Activated naive CD4-positive, alpha-beta T cell treated with anti-CD3 and anti-CD28 coated beads, Interleukin-2, amount 50 U/mL, for 24 hours (primary cell): ENCODE data around the gene TIMP4.

Experiments used
- H3K27ac Mint-ChIP-seq: one replicate; pipeline ENCODE4 v1.8.0; 2021; ENCODE audit warnings: mild to moderate bottlenecking, mixed read lengths
- H3K27me3 Mint-ChIP-seq: one replicate; pipeline ENCODE4 v1.8.0; 2021; ENCODE audit warnings: mixed read lengths
- H3K36me3 Mint-ChIP-seq: one replicate; pipeline ENCODE4 v1.8.0; 2021; ENCODE audit warnings: mixed read lengths
- H3K4me1 Mint-ChIP-seq: one replicate; pipeline ENCODE4 v1.8.0; 2021; ENCODE audit warnings: mixed read lengths
- H3K4me3 Mint-ChIP-seq: one replicate; pipeline ENCODE4 v1.8.0; 2021; ENCODE audit warnings: mild to moderate bottlenecking, mixed read lengths
- H3K9me3 Mint-ChIP-seq: one replicate; pipeline ENCODE4 v1.8.0; 2021; ENCODE audit warnings: mixed read lengths

The TIMP4 gene

DNA sequence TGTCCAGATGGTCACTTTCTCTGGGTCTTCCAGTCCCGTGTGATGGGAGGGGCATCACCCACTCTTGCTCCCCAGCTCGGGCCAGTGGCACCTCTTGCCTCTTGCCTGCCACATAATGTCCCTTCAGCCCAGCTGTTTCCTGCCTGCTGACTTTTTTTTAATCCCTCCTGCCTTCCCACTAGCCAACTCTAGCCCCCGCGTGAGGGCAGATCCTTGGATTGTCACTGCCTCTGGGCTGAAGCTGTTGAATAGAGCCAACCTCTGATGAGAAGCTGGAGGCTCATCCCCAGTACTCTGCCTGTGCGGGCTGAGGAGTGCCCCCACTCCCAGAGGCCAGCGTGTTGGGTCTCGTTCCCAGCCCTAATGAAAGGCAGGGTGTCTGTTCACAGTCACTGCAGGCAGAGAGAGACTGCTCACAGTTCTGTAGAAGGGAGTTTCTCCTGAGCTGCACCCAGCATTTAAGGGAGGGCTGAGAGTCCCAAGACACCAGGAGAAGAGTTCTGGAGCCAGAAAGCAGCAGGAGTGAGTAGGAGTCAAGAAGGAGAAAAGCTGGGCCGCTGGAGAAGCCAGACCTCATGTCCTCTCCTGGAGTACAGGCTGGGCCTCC is 30.1 kb upstream of the TIMP4 start:
- H3K9me3 Mint-ChIP-seq = no peaks in the 10 kb centered on the region
- no peaks in the 10 kb centered on the region for H3K36me3 Mint-ChIP-seq
- no peak overlapping the region for H3K4me3 Mint-ChIP-seq
- H3K27ac Mint-ChIP-seq = no peak overlapping the region
- H3K27me3 Mint-ChIP-seq = no peaks in the 10 kb centered on the region
- peaks cover 9% of the 10 kb centered on the region for H3K4me1 Mint-ChIP-seq

DNA sequence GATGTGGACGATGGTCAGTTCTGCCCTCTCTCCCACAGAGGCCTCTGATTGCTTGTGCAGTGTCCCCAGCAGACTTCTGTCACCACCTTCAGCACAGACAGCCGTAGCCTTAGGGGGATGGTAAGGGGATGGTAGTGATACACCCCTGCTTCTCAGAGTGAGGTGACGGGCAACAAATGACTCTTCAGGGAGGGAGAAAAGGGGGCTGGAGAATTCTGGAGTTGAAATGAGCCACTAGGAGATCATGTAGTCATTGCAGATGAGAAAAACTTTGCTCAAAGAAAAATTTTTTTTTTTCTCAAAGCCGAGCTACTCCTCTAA is 29.6 kb upstream of the TIMP4 start:
- Mint-ChIP-seq H3K27me3 (no peaks in the 10 kb centered on the region), H3K9me3 (no peaks in the 10 kb centered on the region), H3K36me3 (no peaks in the 10 kb centered on the region), H3K4me3 (no peak overlapping the region), H3K4me1 (peaks cover 8% of the 10 kb centered on the region), H3K27ac (no peak overlapping the region)

DNA sequence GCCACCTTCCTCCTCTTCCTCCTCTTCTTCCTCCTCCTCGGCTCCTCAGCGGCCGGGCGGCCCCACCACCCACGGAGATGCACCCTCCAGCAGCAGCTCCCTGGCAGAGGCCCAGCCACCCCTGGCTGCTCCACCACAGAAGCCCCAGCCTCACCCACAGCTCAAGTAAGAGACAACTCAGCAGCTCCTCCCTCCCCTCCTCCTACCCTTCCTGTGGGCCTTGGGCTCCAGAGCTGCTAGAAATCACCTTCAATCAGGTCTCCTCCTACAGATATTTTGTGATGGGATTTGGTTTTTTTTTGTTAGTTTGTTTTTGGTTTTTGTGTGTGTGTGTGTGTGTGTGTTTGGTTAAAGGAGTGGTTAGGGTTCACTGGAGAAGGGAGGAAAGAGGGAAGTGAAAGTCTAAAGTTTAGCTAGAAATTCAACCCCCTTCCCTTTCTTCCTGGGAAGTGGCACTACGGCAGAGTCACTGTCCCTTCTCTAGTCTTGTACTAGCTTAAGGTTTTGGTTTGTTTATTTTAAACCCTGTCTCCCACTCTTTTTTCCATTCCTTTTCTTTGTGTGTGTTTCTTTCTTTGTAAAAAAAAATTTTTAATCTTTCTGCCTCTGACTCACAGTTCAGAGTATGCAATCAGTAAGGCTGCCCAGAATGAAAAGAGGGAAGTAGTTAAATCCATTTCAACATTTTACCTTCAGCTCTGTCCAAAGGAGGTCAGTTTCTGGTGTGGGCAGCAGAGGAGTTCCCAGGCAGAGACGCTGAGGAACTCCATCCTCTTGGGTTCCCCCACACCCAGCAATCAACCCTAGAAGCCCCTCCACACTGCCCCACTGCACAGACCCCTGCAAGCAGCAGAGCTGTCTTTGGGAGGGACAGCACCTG is 29.0 kb upstream of the TIMP4 start:
- Mint-ChIP-seq H3K4me3 (peak overlapping the region; percentile 20), H3K9me3 (no peaks in the 10 kb centered on the region), H3K36me3 (no peaks in the 10 kb centered on the region), H3K27me3 (no peaks in the 10 kb centered on the region), H3K4me1 (peaks cover 8% of the 10 kb centered on the region), H3K27ac (peak overlapping the region; percentile 71)

DNA sequence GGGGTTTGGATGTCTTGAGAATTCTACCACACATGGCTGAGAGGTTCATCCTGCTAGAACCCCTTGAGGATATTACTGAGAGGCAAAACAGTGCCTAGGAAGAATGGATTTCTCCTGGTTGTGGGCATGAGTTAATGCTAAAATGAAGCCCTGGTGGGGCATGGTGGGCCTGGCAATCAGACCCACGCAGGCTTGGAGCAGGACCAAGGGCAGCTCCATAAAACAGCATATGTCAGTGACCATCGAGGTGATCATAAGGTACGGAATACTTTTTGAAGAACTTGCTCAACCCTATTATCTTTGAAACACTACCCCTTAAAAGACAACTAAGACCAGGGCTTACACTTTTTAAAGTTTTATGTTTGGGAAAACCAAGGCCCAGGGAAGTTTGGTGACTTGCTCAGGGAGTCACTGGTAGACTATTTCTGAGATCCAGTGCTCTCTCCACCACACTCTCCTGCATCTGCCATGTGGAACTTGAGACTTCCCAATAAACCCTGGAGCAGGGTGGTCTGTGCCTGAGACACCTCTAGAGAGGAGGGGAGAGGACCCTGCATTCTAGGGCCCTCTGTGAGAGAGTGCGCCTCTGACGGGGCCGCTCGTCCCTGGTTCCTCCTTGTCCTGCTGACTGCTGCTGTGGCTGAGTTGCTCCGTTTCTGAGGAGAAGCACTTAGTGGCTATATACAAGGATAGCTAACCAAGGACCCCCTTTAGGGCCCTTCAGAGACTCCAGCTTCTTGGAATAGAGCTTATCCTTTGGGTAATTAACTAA is 28.0 kb upstream of the TIMP4 start:
- H3K4me1 Mint-ChIP-seq = peaks cover 8% of the 10 kb centered on the region
- no peak overlapping the region for H3K27ac Mint-ChIP-seq
- no peak overlapping the region for H3K4me3 Mint-ChIP-seq
- H3K27me3 Mint-ChIP-seq = no peaks in the 10 kb centered on the region
- H3K9me3 Mint-ChIP-seq = no peaks in the 10 kb centered on the region
- H3K36me3 Mint-ChIP-seq = no peaks in the 10 kb centered on the region

DNA sequence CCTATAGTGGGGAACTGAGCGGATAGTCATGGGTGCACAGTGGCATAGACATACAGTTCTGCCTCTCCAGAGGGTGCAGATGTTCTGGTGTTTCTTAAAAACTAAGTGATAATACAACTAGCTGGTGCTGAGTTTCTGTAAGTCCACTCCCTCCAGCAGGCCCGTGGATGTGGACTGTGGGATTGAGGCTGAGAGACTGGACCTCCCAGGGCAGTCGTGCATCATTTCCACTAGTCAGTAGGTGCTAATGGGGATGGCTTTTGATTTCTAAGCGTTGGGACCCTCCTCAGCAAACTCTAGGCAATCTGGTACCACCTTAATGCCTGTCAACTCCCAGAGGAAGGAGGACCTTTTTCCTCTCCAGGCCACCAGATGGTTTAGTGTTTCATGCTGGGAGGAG is 27.3 kb upstream of the TIMP4 start:
- H3K4me3 Mint-ChIP-seq = no peak overlapping the region
- H3K4me1 Mint-ChIP-seq = peaks cover 8% of the 10 kb centered on the region
- no peaks in the 10 kb centered on the region for H3K27me3 Mint-ChIP-seq
- H3K36me3 Mint-ChIP-seq = no peaks in the 10 kb centered on the region
- H3K9me3 Mint-ChIP-seq = no peaks in the 10 kb centered on the region
- H3K27ac Mint-ChIP-seq = no peak overlapping the region

DNA sequence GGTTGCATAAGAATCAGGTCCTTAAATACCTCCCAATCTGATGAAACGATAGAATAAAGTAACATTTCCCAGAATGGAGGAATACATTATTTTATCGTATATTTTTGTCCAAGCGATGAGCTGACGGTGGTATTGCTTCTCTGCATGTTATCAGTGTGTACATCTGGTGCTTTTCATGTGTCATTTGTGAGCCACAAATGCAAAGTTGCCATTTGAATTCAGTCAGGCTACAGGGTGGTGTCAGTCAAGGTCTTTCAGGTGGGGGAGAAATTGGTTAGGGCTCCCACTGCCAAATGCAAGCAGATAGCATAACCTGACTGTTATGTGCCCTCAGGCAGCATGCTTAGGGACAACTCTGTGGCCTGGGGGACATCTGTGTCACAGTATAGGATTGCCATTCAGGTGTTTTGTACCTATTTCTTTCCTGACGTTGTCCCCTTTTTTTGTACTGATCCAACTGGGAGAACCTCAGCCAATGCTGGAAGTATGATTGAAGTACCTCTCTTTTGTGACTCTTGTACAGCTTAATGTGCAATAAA is 26.5 kb upstream of the TIMP4 start:
- Mint-ChIP-seq H3K9me3 (no peaks in the 10 kb centered on the region), H3K4me1 (peaks cover 8% of the 10 kb centered on the region), H3K4me3 (no peak overlapping the region), H3K27me3 (no peaks in the 10 kb centered on the region), H3K27ac (no peak overlapping the region), H3K36me3 (no peaks in the 10 kb centered on the region)

DNA sequence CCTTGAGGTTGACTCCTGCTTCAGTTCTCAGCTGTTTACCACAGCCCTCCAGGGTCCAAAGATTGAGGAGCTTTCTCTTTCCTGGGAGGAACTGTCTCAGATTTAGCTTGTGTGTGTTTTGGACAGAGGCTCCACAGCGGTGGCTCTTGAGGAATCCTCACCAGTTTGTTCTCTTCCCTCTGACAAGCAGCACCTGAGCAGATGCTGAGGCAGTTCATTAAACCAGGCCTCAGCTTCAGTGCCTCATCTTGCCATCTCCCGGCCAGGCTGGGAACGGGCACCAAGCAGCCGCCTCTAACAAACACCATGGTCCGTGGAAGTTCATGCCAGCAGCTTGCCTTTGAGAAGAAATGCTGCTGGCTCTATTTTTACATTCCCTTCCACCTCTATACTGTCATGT is 25.8 kb upstream of the TIMP4 start:
- H3K27ac Mint-ChIP-seq = no peak overlapping the region
- H3K27me3 Mint-ChIP-seq = no peaks in the 10 kb centered on the region
- no peaks in the 10 kb centered on the region for H3K9me3 Mint-ChIP-seq
- H3K4me3 Mint-ChIP-seq = no peak overlapping the region
- H3K4me1 Mint-ChIP-seq = peaks cover 8% of the 10 kb centered on the region
- H3K36me3 Mint-ChIP-seq = no peaks in the 10 kb centered on the region

DNA sequence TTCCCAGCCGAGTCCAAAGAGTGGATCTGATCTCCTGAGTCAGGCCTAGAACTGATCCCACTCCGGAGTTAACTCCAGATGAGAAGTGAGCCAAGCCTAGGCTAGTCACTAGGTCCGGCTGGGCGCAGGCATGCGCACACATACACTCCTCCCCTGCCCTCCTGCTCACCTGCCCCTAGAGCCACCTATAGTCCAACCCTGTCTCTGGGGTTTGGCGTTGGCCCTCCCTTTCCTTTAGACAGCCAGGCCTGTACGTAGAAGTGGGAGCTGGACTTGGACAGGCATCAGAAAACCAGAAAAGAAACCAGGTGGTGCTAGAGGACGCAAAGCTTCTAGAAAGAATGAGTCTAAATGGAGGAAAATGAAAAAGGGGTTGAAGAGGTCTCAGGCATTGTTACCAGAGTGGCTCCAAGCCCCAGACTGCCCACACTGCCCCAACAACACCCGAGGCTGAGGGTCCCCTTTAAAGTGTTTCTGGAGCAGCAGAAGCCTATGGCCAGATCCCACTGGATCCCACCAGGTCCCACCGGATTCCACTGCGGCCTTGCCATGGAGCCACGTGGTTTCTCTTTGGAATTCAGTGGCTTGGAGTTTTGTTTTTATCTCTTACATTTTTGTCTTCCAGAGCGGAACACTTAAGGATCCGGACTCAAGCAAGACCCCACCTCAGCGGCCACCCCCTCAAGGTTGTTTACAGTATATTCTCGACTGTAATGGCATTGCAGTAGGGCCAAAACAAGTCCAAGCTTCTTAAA is 24.2 kb upstream of the TIMP4 start:
- H3K27ac Mint-ChIP-seq = no peak overlapping the region
- H3K4me3 Mint-ChIP-seq = no peak overlapping the region
- no peaks in the 10 kb centered on the region for H3K36me3 Mint-ChIP-seq
- H3K4me1 Mint-ChIP-seq = peaks cover 6% of the 10 kb centered on the region
- H3K9me3 Mint-ChIP-seq = no peaks in the 10 kb centered on the region
- no peaks in the 10 kb centered on the region for H3K27me3 Mint-ChIP-seq

DNA sequence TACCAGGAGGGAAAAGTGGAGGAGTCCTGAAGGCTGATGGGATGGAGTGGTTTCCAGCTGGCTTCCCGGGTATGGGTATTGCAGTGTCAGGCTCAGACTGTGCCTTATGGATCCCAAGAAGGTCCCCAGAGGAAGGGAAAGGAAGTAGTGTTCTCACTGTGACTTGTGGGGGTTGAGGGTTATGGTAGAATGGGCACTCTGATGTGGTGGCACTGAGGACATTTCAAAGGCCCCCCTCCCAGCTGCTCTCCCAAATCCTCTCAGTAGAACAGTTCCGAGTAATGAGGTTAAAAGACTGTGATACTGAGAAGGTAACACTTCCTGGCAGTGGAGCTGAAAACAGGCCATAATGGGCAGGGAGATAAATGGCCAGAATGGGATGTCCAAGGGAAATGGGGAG is 23.1 kb upstream of the TIMP4 start:
- H3K9me3 Mint-ChIP-seq = no peaks in the 10 kb centered on the region
- no peaks in the 10 kb centered on the region for H3K36me3 Mint-ChIP-seq
- H3K27ac Mint-ChIP-seq = no peak overlapping the region
- no peaks in the 10 kb centered on the region for H3K27me3 Mint-ChIP-seq
- no peak overlapping the region for H3K4me3 Mint-ChIP-seq
- no peaks in the 10 kb centered on the region for H3K4me1 Mint-ChIP-seq

DNA sequence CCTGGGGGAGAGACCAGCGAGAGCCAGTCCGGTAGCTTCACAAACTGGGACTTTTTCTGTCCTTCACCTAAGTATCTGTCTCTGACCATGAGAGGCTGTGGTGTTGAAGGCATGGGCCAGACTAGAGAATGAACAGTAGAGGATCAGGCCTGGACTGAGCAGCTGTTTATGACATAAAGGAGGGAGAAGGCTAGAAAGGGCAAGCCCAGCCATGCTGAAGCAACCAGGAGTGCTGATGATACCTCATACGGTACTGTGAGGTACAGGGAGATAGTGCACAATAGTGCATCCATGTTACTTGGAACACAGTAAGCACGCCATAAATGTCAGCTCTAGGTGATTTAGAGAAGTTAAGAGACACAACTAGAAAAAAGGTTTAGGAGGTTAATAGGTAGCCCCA is 22.6 kb upstream of the TIMP4 start:
- no peaks in the 10 kb centered on the region for H3K36me3 Mint-ChIP-seq
- no peaks in the 10 kb centered on the region for H3K9me3 Mint-ChIP-seq
- no peak overlapping the region for H3K27ac Mint-ChIP-seq
- H3K4me3 Mint-ChIP-seq = no peak overlapping the region
- no peaks in the 10 kb centered on the region for H3K27me3 Mint-ChIP-seq
- H3K4me1 Mint-ChIP-seq = no peaks in the 10 kb centered on the region

DNA sequence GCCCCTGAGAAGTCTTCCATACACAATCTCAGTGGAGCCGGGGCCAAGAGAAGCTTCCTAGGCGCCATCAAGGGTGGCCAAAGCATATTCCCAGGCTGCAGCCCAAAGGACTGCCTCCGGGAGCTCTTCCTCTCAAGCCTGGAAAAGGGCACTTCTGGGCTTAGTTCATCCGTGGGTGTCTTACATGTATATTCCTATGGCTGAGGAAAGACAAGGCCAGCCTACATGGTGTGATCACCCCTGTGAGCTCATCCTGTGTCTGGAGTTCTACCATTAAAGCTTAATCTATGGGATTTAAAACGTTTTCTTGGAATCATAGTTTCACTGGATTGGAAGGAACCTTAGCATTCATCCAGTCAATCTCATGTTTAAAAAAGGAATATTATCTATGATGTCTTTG is 21.9 kb upstream of the TIMP4 start:
- Mint-ChIP-seq H3K27ac (no peak overlapping the region), H3K4me1 (no peaks in the 10 kb centered on the region), H3K4me3 (no peak overlapping the region), H3K9me3 (no peaks in the 10 kb centered on the region), H3K27me3 (no peaks in the 10 kb centered on the region), H3K36me3 (no peaks in the 10 kb centered on the region)

DNA sequence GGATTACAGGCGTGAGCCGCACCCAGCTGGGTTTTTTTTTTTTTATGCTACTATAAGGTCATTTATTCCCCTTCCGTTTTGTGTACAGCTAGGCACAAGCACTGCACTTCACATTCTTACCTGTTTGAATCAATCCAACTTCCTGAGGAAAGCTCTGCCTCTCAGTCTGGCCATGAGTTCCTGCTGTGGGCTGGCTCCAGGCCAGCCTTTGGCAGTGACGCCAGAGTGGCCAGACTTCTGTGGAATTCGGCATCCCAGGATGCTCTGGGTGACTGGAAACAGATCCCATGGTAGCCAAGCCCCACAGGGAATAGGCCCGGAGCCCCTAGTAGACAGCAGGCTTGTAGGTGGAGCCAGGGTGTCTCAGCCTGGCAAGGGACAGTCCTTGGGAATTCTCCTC is 21.5 kb upstream of the TIMP4 start:
- no peak overlapping the region for H3K27ac Mint-ChIP-seq
- H3K4me1 Mint-ChIP-seq = no peaks in the 10 kb centered on the region
- H3K36me3 Mint-ChIP-seq = no peaks in the 10 kb centered on the region
- H3K27me3 Mint-ChIP-seq = no peaks in the 10 kb centered on the region
- H3K9me3 Mint-ChIP-seq = no peaks in the 10 kb centered on the region
- no peak overlapping the region for H3K4me3 Mint-ChIP-seq

DNA sequence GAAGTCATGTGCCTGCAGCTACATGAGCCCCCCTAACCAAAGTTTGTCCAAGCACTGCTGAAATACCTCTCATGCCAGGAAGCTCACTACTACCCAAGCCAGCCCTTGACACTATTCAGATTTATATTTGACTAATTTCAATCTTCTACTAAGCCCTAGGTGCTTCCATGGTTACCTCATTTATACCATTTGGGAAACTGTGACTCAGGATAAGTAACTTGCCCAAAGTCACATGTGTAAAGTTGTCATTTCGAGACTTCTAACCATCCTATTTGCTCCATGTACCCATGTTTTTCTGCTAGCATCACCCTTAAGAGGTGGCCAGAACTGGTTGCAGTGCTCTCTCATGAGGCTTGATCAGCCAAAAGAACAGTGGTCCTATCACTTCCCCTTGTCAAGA is 20.7 kb upstream of the TIMP4 start:
- H3K36me3 Mint-ChIP-seq = no peaks in the 10 kb centered on the region
- no peak overlapping the region for H3K4me3 Mint-ChIP-seq
- H3K27me3 Mint-ChIP-seq = no peaks in the 10 kb centered on the region
- no peaks in the 10 kb centered on the region for H3K9me3 Mint-ChIP-seq
- no peak overlapping the region for H3K27ac Mint-ChIP-seq
- H3K4me1 Mint-ChIP-seq = no peaks in the 10 kb centered on the region

DNA sequence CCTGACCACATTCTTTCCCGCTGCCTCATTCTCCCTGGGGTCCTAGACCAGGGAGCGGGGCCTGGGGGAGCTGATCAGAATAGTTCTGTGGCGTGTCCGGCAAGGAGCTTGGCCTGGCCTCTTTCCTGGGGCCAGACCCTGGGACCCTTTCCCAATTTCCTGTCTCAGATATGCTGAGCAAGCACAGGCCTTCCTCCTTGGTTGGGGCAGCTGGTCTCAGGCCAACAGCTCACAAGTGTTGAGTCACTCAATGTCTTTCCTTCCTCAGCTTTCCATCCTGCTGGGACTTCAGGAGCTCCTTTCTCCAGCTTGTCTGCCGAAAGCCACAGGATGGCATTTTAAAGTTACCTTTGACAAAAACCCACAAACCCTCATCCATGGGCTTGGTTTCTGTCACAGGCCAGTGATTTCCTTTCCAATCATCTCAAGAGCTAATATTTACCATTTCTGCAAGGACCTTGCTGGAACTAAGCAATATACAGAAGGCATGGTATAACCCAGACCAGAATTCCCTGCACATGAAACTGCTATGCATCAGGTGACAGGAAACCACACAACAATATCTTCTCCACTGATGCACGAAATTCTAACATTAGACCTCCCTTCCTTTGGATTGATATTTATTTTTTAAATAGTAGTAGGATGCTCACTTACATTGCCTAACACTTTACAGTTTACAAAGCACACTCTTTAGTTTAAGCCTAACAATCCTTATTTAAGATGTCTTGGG is 19.5 kb upstream of the TIMP4 start:
- Mint-ChIP-seq H3K4me1 (no peaks in the 10 kb centered on the region), H3K27me3 (no peaks in the 10 kb centered on the region), H3K27ac (no peak overlapping the region), H3K9me3 (no peaks in the 10 kb centered on the region), H3K36me3 (no peaks in the 10 kb centered on the region), H3K4me3 (no peak overlapping the region)

DNA sequence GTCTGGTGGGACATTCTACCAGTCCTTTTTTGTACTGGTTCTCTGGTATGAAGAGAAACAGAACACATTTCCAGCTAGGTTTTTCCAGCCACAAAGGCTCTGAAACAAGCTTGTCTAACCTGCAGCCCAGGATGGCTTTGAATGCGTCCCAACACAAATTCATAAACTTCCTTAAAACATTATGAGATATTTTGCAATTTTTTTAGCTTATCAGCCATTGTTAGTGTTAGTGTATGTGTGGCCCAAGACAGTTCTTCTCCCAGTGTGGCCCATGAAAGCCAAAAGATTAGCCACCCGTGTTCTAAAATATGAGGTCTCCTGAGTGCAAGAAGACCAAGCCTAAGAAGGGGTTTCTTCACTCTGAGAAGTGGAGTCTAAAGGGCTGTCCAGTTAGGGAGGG is 18.4 kb upstream of the TIMP4 start:
- Mint-ChIP-seq H3K27ac (no peak overlapping the region), H3K4me1 (no peaks in the 10 kb centered on the region), H3K9me3 (peaks cover 3% of the 10 kb centered on the region), H3K27me3 (no peaks in the 10 kb centered on the region), H3K4me3 (no peak overlapping the region), H3K36me3 (no peaks in the 10 kb centered on the region)
